GM19468 (cell line): ENCODE measurements around the gene ZBTB17.
"Not testable (repeated sequence)": the region's sequence is repeated elsewhere in the genome, so short reads cannot be mapped to it uniquely, and the experiment has no call there.

Experiments
- ATAC-seq: cut with Tn5 transposase; IDR thresholded peaks from one replicate; pipeline ENCODE4 v1.9.1; 2021; ENCODE audit warnings: mild to moderate bottlenecking, moderate library complexity, moderate number of reproducible peaks; ENCODE audit not compliant: unreplicated experiment; ENCODE audit errors: extremely low read depth

The ZBTB17 gene

GRCh38 chr1:15913607-15914006 lies 62.3 kb downstream of the ZBTB17 start:
- ATAC-seq, result not testable (repeated sequence)

- no peak for ATAC-seq
These were observed 64.0 kb downstream of the ZBTB17 start for GRCh38 chr1:15911927-15912326.

GRCh38 chr1:15911141-15911540 lies 64.8 kb downstream of the ZBTB17 start:
- ATAC-seq, result no peak

- ATAC-seq, result no peak
These were observed 67.3 kb downstream of the ZBTB17 start for GRCh38 chr1:15908597-15908996.

GRCh38 chr1:15902882-15903281 lies 73.0 kb downstream of the ZBTB17 start:
- ATAC-seq, result no peak

GRCh38 chr1:15900662-15901279 lies 75.1 kb downstream of the ZBTB17 start:
- no peak for ATAC-seq

GRCh38 chr1:15899266-15899665 lies 76.6 kb downstream of the ZBTB17 start:
- no peak for ATAC-seq

GRCh38 chr1:15896841-15897610 lies 78.9 kb downstream of the ZBTB17 start:
- ATAC-seq, result not testable (repeated sequence)

- ATAC-seq, result no peak
These were observed 80.7 kb downstream of the ZBTB17 start for GRCh38 chr1:15895233-15895632.

GRCh38 chr1:15892857-15893599 lies 82.9 kb downstream of the ZBTB17 start:
- not testable (repeated sequence) for ATAC-seq
